GM18508 (cell line): Measurements from ENCODE around the gene STKLD1.
"Not testable (repeated sequence)": the region's sequence is repeated elsewhere in the genome, so short reads cannot be mapped to it uniquely, and the experiment has no call there.

Source experiments
- ATAC-seq: cut with Tn5 transposase; IDR thresholded peaks from one replicate; pipeline ENCODE4 v1.9.1; 2021; ENCODE audit warnings: moderate number of reproducible peaks; ENCODE audit not compliant: insufficient read depth, unreplicated experiment

STKLD1 gene

DNA sequence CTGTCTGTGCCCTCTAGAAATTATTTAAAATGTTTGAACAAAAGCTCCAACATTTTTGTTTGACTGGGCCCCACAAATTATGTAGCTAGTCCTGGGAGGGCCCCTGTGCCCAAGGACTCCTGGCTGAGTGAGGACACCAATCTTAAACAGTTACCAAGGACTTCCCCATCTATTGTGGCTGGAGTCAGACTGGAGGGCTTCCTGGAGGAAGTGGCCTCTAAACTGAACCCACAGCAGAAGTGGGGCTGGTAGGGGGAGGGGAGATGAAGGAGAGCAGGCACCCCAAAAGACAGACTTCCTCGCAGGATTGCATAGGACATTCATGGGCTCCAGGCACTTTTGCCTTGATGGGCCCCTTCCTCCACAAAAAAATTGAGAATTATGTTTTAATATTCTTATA lies 54.1 kb downstream of the STKLD1 start:
- no peak for ATAC-seq

DNA sequence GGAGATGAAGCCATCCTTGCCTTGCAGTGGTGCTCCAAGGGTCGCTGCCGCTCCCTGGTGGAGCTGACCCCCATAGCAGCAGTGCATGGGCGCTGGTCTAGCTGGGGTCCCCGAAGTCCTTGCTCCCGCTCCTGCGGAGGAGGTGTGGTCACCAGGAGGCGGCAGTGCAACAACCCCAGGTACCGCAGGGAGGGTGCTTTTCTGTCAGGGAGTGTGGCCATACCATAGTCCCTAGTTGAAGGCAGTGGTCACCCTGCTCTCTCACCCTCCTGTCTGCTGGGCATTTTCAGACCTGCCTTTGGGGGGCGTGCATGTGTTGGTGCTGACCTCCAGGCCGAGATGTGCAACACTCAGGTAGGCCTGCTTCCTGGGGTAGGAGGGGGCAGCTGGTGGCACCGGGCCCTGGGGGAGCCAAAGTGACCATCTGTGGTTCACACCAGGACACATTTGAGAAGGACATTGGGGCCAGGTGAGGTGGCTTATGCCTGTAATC lies 57.2 kb downstream of the STKLD1 start:
- no peak for ATAC-seq

DNA sequence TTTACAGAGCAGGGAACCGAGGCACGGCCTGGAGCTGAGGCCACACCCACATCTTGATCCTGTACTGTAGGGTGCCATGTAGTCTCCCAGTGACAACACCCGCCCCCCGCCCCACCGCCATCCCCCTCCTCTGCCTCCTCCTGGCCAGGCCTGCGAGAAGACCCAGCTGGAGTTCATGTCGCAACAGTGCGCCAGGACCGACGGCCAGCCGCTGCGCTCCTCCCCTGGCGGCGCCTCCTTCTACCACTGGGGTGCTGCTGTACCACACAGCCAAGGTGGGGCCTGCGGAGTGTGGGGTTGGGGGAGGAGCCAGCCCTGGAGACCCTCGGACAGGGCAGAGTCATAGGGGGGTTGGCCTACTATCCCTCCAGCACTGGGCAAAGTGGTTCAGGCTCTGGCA lies 60.5 kb downstream of the STKLD1 start:
- ATAC-seq = no peak

DNA sequence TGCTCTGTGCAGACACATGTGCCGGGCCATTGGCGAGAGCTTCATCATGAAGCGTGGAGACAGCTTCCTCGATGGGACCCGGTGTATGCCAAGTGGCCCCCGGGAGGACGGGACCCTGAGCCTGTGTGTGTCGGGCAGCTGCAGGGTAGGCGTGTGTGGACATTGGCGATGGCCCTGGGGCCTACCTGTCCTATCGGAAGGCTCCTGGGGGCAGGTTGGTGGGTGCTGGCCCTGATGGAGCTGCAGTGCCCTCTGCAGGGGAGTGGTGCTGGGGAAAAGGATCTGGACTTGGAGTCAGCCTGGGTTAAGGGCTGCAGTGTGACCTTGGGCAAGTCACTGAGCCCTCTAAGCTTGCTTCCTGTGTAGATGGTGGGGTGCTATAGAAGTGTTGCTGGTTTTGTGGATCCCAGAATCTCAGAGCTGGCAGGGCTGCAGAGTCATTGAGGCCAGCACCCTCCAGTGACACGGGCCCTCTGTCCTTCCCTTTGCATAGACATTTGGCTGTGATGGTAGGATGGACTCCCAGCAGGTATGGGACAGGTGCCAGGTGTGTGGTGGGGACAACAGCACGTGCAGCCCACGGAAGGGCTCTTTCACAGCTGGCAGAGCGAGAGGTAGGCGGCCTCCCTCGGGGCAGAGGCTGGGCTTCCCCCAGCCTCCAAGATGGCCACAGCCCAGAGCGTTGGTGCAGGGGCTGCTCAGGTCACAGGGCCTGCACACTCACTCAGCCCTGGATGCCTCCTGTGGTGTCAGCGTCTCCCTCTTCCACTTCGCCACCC lies 61.8 kb downstream of the STKLD1 start:
- ATAC-seq = no peak

DNA sequence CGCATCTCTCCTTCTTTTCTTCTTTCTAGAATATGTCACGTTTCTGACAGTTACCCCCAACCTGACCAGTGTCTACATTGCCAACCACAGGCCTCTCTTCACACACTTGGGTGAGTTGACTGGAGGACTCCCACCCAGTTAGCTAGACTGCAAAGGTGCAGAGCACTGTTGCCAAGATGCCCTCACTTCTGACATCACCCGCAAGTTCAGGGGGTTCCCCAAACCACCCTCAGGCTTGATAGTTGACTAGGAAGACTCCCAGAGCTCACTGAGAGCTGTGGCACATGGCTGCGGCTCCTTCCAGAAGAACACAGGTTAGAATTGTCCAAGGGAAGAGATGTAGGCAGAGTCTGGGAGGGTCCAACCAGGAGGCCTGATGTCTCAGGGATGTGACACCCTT lies 63.2 kb downstream of the STKLD1 start:
- ATAC-seq = no peak

DNA sequence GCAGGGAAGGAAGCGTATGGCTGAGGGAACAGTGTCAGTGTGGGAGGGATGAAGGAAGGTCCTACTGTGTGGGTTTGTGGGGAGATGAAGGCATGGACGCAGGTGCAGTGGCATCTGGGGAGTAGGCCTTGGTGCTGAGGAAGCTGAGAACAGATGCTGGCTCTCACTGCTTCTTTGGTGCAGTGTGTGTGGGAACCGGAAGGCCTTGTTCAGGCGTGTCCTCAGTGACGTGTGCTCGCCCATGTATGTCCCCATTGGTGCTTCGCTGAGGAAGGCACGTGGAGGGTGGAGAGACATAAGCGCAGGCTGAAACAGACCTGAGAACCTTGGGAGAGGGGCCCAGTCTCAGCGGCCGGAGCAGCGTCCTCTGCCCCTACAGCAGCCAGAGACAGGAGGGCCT lies 64.7 kb downstream of the STKLD1 start:
- ATAC-seq = no peak

DNA sequence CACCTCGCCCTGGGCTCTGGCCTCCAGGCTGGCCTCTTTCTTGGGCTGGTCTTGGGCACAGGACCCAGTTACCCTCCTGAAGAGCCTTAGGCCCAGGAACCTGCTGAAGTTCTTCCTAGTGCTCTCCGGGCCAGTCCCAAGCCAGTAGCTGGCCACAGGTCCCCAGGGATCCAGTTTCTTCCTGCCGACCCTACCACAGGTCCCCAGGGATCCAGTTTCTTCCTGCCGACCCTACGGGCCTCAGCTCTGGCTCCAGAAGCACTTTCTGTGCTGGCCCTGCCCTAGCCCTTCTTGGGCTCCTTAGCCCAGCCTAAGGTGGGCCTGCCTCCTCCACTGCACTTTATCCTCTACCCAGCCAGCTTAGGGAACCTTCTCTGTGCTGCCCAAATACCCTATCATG lies 65.4 kb downstream of the STKLD1 start:
- no peak for ATAC-seq

DNA sequence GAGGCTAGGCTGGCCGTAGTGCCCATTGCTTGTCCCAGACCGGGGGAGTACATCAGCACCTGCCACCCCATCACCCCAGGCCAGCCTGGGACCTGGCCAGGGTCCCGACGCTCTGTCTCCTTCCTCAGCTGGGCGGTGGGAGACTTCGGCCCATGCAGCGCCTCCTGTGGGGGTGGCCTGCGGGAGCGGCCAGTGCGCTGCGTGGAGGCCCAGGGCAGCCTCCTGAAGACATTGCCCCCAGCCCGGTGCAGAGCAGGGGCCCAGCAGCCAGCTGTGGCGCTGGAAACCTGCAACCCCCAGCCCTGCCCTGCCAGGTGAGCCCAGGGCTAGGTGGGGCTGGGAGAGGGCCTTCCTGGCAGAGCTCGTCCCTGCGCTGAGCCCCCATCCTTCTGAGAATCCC lies 67.1 kb downstream of the STKLD1 start:
- no peak for ATAC-seq

DNA sequence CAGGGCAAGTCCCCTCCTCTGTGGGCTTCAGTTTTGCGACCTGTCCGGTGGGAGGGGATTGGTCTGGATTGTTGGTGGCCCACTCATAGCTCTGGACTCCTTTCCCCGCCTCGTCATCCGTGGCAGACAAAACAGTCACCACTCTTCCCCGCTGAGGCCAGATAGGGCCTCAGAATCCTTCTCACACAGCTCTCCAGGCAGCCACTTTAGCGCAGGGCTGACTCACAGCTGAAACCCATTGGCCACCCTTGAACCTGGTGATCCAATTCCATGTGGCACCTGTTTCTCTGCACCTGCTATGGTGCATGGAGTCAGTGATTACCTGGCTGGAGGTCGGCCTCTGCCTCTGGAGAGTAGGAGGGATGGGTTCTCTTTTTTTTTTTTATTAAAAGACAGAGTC lies 67.8 kb downstream of the STKLD1 start:
- ATAC-seq = no peak

DNA sequence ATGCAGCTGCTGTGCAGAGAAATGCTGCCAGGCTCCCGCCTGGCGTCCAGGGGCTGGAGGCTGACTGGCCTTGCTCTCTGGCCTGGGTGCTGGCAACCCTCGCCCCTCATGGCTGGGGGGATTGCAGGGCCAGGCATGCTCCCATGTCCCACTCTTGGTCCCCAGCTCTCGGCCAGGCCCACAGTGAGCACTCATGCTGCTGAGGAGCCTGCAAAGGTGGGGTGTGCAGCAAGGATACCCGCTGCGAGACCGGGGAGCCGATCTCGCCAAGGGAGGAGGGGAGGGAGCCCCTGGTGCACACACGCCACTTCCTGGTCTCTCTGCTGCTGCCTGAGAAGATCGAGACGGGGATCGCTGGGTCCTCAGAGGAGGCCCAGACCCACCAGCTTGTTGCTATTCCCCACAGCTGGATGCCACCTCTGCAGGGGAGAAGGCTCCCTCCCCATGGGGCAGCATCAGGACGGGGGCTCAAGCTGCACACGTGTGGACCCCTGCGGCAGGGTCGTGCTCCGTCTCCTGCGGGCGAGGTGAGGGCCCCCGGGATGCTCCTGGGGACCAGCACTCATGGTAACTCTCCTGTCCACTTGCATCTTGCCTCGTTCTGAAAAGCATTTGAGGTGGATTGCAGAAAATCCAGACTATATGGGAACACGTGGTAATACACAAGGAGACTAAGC lies 69.3 kb downstream of the STKLD1 start:
- no peak for ATAC-seq

DNA sequence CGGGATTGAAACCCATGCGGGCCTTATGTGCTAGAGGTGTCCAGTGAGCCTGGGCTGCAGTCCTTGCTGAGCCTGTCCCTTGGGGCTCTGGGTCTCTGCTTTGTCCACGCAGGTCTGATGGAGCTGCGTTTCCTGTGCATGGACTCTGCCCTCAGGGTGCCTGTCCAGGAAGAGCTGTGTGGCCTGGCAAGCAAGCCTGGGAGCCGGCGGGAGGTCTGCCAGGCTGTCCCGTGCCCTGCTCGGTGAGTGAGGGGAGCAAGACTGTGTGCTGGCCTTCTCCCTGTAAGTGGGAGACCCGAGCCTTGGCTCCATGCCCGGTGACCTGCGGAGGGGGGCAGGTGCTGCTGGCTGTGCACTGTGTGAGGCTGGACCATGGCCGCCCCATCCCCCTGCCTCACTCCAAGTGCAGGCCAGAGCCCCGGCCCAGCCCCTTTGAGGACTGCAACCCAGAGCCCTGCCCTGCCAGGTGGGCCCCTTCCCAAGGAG lies 72.4 kb downstream of the STKLD1 start:
- no peak for ATAC-seq

DNA sequence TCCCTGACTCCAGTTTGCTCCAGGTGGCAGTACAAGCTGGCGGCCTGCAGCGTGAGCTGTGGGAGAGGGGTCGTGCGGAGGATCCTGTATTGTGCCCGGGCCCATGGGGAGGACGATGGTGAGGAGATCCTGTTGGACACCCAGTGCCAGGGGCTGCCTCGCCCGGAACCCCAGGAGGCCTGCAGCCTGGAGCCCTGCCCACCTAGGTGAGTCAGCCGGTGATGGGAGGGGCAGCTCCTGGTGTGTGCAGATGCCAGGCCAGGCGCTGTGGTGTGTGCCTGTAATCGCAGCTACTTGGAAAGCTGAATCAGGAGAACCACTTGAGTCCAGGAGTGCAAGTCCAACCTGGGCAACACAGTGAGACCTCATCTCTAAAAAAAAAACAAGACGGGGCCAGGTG lies 73.6 kb downstream of the STKLD1 start:
- ATAC-seq = no peak

DNA sequence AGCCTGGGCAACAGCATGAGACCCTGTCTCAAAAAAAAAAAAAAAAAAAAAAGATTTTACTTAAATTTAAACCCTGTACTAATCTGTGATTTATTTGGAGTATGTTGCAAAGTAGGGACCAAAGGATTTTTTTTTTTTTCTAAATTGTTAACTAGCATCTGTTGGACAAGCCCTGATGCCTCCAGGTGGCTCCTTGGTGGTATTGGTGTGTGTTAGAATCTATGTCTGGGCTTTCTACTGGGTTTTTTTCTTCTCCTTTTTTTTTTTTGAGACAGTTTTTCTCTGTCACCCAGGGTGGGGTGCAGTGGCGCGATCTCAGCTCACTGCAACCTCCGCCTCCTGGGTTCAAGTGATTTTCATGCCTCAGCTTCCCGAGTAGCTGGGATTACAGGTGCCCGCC lies 75.7 kb downstream of the STKLD1 start:
- ATAC-seq = not testable (repeated sequence)

DNA sequence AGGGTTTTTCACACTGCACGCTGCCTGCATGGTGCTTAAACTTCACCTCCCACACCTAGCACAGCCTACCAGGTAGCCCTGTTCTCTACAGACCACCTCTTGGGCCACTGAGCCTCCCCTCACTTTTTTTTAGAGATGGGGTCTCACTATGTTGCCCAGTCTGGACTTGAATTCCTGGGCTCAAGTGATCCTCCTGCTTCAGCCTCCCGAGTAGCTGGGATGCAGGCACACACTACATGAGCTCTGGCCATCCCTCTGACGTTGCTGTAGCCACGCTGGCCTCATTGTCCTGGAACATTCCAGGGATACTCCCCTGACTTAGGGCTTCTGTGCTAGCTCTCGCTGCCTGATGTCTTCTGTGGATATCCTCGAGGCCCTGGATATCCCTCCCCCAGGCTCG lies 76.4 kb downstream of the STKLD1 start:
- no peak for ATAC-seq

DNA sequence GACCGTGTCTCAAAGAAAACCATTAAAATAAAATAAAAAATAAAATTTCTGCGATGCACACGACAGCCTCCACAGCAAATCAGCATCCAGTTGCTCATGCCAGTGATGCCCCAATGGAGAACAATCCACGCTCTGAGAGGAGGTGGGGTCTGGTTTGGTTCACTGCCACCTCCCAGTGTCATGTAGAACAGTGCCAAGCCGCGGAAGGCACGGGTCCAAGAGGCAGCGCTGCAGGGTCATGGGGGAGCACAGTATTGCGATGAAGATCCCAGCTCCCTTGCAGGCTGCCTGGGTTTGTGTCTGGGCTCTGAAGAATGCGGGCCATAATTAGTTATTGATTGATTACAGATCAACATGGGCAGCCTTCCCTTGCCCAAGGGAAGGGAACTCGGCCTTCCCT lies 77.5 kb downstream of the STKLD1 start:
- no peak for ATAC-seq

DNA sequence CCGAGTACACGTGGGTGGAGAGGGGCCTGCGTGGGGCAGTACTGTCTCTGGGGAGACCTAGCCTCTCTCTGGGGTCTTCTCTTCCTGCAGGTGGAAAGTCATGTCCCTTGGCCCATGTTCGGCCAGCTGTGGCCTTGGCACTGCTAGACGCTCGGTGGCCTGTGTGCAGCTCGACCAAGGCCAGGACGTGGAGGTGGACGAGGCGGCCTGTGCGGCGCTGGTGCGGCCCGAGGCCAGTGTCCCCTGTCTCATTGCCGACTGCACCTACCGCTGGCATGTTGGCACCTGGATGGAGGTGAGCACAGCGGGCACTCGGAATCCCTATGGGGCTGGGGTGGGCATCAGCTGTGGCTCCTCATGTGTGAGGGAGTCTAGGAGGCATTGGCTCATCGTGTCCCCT lies 78.2 kb downstream of the STKLD1 start:
- no peak for ATAC-seq

DNA sequence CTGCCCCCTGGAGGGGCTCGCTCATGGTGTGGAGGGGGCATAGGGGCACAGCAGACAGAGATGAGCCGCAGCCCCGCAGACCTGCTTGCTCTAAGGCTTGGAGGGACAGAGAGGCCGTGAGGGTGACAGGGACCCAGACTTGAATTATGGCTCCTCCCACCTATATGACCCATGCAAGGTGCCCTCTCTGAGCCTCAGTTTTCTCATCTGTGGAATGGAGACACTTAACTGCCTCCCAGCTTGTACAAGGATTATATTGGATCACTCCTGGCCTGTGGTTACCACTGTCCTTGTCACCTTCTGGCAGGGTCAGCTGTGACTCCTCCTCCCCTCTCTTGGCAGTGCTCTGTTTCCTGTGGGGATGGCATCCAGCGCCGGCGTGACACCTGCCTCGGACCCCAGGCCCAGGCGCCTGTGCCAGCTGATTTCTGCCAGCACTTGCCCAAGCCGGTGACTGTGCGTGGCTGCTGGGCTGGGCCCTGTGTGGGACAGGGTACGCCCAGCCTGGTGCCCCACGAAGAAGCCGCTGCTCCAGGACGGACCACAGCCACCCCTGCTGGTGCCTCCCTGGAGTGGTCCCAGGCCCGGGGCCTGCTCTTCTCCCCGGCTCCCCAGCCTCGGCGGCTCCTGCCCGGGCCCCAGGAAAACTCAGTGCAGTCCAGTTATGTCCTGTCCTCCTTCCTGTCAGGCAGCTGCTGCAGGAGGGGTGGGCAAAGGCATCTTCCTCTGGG lies 78.9 kb downstream of the STKLD1 start:
- no peak for ATAC-seq
